Endothelial cell of umbilical vein (primary cell): ENCODE measurements around the gene ABHD5. TPM values are rescaled to one million over a fixed set of nuclear protein-coding genes. Genes with fewer than 3 reads are reported as not detected.

Experiments used
- Bru-seq: library from RNA; stranded (reverse); fragments of 400-500 nt; gene quantifications from one replicate; lab custom pipeline; 2021; lab: Mats Ljungman, UMichigan
- BruChase-seq, 2 experiments: library from RNA; stranded (reverse); fragments of 400-500 nt; gene quantifications; one replicate each; lab custom pipeline; 2021; lab: Mats Ljungman, UMichigan
- BruUV-seq: library from RNA; stranded (reverse); fragments of 400-500 nt; replicated peaks from 2 replicates; lab custom pipeline; 2021; lab: Mats Ljungman, UMichigan
- CTCF ChIA-PET: fragments of 300-600, 350-600 bp; sonication (Branson Sonifier 250); formaldehyde crosslinking; loops from one replicate; lab custom pipeline; 2021; ENCODE audit warnings: antibody characterized with exemption, inconsistent platforms; lab: Charles Lee
- POLR2A ChIA-PET: fragments of 300-600, 350-600 bp; sonication (Branson Sonifier 250); formaldehyde crosslinking; loops from one replicate; lab custom pipeline; 2021; ENCODE audit warnings: antibody characterized with exemption, inconsistent platforms; lab: Charles Lee
- DNase-seq: peaks from one replicate; pipeline ENCODE4 v3.0.0-alpha.2; 2011; ENCODE audit warnings: low read depth, low spot score
- FAIRE-seq: peaks from 2 replicates; lab custom pipeline; 2011; peaks lifted over from hg19 to GRCh38; lab: Jason Lieb, UNC
- H2AFZ ChIP-seq: 2 replicates; pipeline ENCODE4 v1.6.0; 2012; ENCODE audit warnings: low read depth, low read length, control low read depth, inconsistent platforms
- H3K27ac ChIP-seq: 2 replicates; pipeline ENCODE4 v1.5.1; 2011; ENCODE audit warnings: low read depth, mild to moderate bottlenecking, control low read depth, low read length, moderate library complexity; ENCODE audit not compliant: insufficient read depth
- H3K27me3 ChIP-seq, 2 experiments: 2 replicates each; pipeline versions ENCODE4 v1.6.0 to v1.6.1; 2011; ENCODE audit warnings: low read length in 2 of 2, mixed read lengths in 1 of 2; ENCODE audit not compliant: control insufficient read depth in 2 of 2, insufficient read depth in 2 of 2
- H3K36me3 ChIP-seq, 2 experiments: 2 replicates in 1 of 2; 3 replicates in 1 of 2; pipeline ENCODE4 v1.5.1; 2011; ENCODE audit warnings: low read length in 2 of 2, mild to moderate bottlenecking in 1 of 2, moderate library complexity in 1 of 2; ENCODE audit not compliant: control insufficient read depth in 2 of 2, insufficient read depth in 2 of 2; ENCODE audit errors: extremely low read depth in 1 of 2
- H3K4me1 ChIP-seq: 3 replicates; pipeline ENCODE4 v1.5.1; 2011; ENCODE audit warnings: mild to moderate bottlenecking, low read length; ENCODE audit not compliant: control insufficient read depth, insufficient read depth; ENCODE audit errors: extremely low read depth
- H3K4me2 ChIP-seq: 2 replicates; pipeline ENCODE4 v1.6.1; 2011; ENCODE audit warnings: low read length, control low read depth, mixed read lengths; ENCODE audit not compliant: insufficient read depth
- H3K4me3 ChIP-seq, 3 experiments: fragments of 200-600 bp in 1 of 3; sonication (generic), shearing (Covaris generic) in 1 of 3; replicated peaks in 1 of 3; 2 replicates each; pipeline ENCODE4 v1.5.1; 2011 to 2016; ENCODE audit warnings: control low read depth in 3 of 3, low read length in 3 of 3, mild to moderate bottlenecking in 2 of 3, inconsistent platforms in 1 of 3, low read depth in 1 of 3, moderate library complexity in 1 of 3; ENCODE audit not compliant: insufficient read depth in 1 of 3
- H3K79me2 ChIP-seq: 2 replicates; pipeline ENCODE4 v1.6.0; 2012; ENCODE audit warnings: low read length, inconsistent platforms; ENCODE audit not compliant: control insufficient read depth, insufficient read depth
- H3K9ac ChIP-seq: replicated peaks from 2 replicates; pipeline ENCODE3; 2011; ENCODE audit warnings: low read length, control low read depth; ENCODE audit not compliant: insufficient read depth; ENCODE audit errors: extremely low read depth
- H3K9me1 ChIP-seq: replicated peaks from 3 replicates; pipeline ENCODE4 v1.6.0; 2011; ENCODE audit warnings: mild to moderate bottlenecking, low read length; ENCODE audit not compliant: control insufficient read depth, insufficient read depth; ENCODE audit errors: extremely low read depth
- H3K9me3 ChIP-seq: replicated peaks from 2 replicates; pipeline ENCODE4 v1.5.1; 2012; ENCODE audit warnings: low read length, inconsistent platforms; ENCODE audit not compliant: control insufficient read depth, insufficient read depth
- H4K20me1 ChIP-seq: replicated peaks from 2 replicates; pipeline ENCODE3; 2011; ENCODE audit warnings: mild to moderate bottlenecking, low read length; ENCODE audit not compliant: control insufficient read depth, insufficient read depth; ENCODE audit errors: extremely low read depth
- CTCF ChIP-seq, 2 donors: IDR thresholded peaks; 1 replicate in 1 of 2; 2 replicates in 1 of 2; pipeline ENCODE4 v1.5.1; 2011; ENCODE audit warnings: low read length in 2 of 2, mild to moderate bottlenecking in 2 of 2, moderate library complexity in 2 of 2, control low read depth in 1 of 2, inconsistent platforms in 1 of 2, low read depth in 1 of 2; ENCODE audit not compliant: insufficient read depth in 1 of 2; ENCODE audit errors: extremely low read depth in 1 of 2
- EZH2 ChIP-seq: IDR thresholded peaks from 2 replicates; pipeline ENCODE4 v1.6.1; 2012; ENCODE audit warnings: borderline replicate concordance, low read depth, mild to moderate bottlenecking, moderate library complexity, low read length, inconsistent platforms; ENCODE audit not compliant: severe bottlenecking
- FOS ChIP-seq: IDR thresholded peaks from 2 replicates; pipeline ENCODE4 v1.6.1; 2011; ENCODE audit warnings: mild to moderate bottlenecking, low read length, moderate library complexity, borderline replicate concordance; ENCODE audit not compliant: insufficient read depth
- GATA2 ChIP-seq: IDR thresholded peaks from 2 replicates; pipeline ENCODE4 v1.7.0; 2011; ENCODE audit warnings: low read depth, mild to moderate bottlenecking, moderate library complexity, mixed read lengths, low read length; ENCODE audit not compliant: insufficient read length, insufficient read depth
- JUN ChIP-seq: IDR thresholded peaks from 2 replicates; pipeline ENCODE4 v1.6.1; 2011; ENCODE audit warnings: borderline replicate concordance, low read depth; ENCODE audit not compliant: insufficient read length, insufficient read depth
- MYC ChIP-seq: IDR thresholded peaks from one replicate; pipeline ENCODE4 v1.6.1; 2011; ENCODE audit warnings: mild to moderate bottlenecking, low read depth, low read length
- POLR2A ChIP-seq: IDR thresholded peaks from 2 replicates; pipeline ENCODE4 v1.6.1; 2012; ENCODE audit warnings: low read depth, mild to moderate bottlenecking, control low read depth, low read length
- POLR2AphosphoS5 ChIP-seq: IDR thresholded peaks from 2 replicates; pipeline ENCODE4 v1.6.1; 2012; ENCODE audit warnings: low read depth, mild to moderate bottlenecking, control low read depth, low read length, moderate library complexity; ENCODE audit not compliant: insufficient read depth
- dilution Hi-C: fragments of 300-500 bp; cut with MboI; formaldehyde crosslinking; loops from one replicate; pipeline ENCODE4 v1.15.0; 2019; ENCODE audit warnings: low sequenced_read_pairs; ENCODE audit not compliant: extremely low pct_ligation_motif_present
- intact Hi-C: fragments of 100-400 bp; cut with micrococcal nuclease; formaldehyde crosslinking; loops from one replicate; pipeline ENCODE4 v1.10.0; 2022
- long read RNA-seq: library from polyadenylated mRNA; stranded (forward); transcript quantifications from one replicate; pipeline ENCODE4 v2.0.0, GENCODE V29; 2021
- polyA minus RNA-seq, 3 experiments: library from RNA; depleted of rRNA, polyadenylated mRNA; stranded (reverse); fragments of >200 nt; gene quantifications; 1 replicate in 1 of 3; 2 replicates in 2 of 3; pipeline ENCODE4 v1.2.3, GENCODE V29; 2011
- polyA plus RNA-seq, 4 experiments: library from polyadenylated mRNA; depleted of rRNA in 3 of 4; stranded (reverse) in 3 of 4; unstranded in 1 of 4; fragments of >200 nt; gene quantifications; 2 replicates each; pipeline versions ENCODE4 v1.2.1 to v1.2.3, GENCODE V29; 2011 to 2012; ENCODE audit warnings: missing spikeins in 1 of 4
- total RNA-seq: library from RNA; stranded (reverse); gene quantifications from 2 replicates; pipeline ENCODE4 v1.2.3, GENCODE V29; 2021
- TF ChIP-seq, protein P1 (sequence below): IDR thresholded peaks from 2 replicates; pipeline ENCODE4 v1.6.1; 2011; ENCODE audit not compliant: insufficient read depth, insufficient read length

ABHD5 gene
- total RNA-seq = 17.1 and 21.2 TPM in 2 replicates
- polyA plus RNA-seq = 9.0 and 10.0 TPM in 2 replicates
- 14.4 and 15.0 TPM in 2 replicates for polyA plus RNA-seq (2011; cell fraction: cytosol; rRNA removed)
- polyA plus RNA-seq (2011; cell fraction: nucleus; rRNA removed) = 22.3 and 31.1 TPM in 2 replicates
- polyA plus RNA-seq (2012) = 16.1 and 29.3 TPM in 2 replicates
- 16.7 and 20.6 TPM in 2 replicates for polyA minus RNA-seq
- polyA minus RNA-seq (2011; cell fraction: cytosol; rRNA and poly(A)+ RNA removed) = 34.4 TPM
- 19.8 and 23.9 TPM in 2 replicates for polyA minus RNA-seq (2011; cell fraction: nucleus; rRNA and poly(A)+ RNA removed)
- Bru-seq, nascent RNA = percentile 72 among the genes with signal in this experiment
- percentile 72 among the genes with signal in this experiment for BruChase-seq, experiment 1, labeled RNA remaining after a 6-hour chase
- BruChase-seq, experiment 2, labeled RNA remaining after a 2-hour chase = percentile 73 among the genes with signal in this experiment
- long read RNA-seq, full-length matches to known transcripts = 31 of 36 reads
- long read RNA-seq, partial matches to known transcripts = 0 of 36 reads
- long read RNA-seq, other reads (novel, unspliced or antisense) = 5 of 36 reads

DNA sequence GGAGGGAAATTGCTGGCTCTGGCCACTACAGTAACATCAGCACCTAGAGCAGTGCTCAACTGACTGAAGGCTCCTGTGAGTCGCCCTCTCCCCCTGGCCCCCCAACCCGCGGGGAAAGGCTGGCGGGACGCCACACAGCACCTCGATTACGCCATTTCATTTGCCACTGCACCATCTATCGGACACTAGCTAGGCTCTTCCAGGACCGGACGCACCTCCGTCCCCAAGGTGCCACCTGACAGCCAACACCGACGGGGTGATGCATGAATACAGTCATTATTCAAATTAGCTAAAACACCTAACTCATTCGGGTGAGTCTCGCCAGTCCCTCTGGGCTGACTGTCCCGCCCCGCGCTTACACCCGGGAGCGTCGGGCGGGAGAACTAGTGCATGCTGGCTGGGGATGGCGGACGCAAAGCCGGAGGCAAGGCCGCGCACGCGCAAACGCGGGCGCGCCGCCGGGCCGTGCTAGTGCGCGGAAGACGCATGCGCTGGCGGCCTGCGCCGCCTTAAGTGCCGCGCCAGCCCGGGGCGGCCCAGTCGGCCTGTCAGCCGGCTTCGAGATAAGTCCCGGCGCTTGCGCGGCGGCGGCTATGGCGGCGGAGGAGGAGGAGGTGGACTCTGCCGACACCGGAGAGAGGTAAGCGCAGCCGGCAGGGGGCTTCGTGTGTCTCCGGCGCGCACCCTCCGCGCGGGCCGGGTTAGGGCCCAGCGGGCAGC is at the start of gene ABHD5:
Gene ABHD5 (plus strand): TSS at position 539 of the 720 bp plus-strand sequence. CDS start 55 bp downstream, at position 594.
- Histone ChIP-seq H2AFZ (peak within 1 kb of the TSS; percentile 96), H3K4me3 (peak within 1 kb of the TSS; percentile 62 to 88 (median 87)), H3K9ac (peak within 1 kb of the TSS; percentile 85), H3K9me1 (no peaks in the 10 kb centered on the region), H3K27ac (peak within 1 kb of the TSS; percentile 76), H3K27me3 (peaks cover 0 to 1% of the 10 kb centered on the region in 2 experiments), H3K79me2 (peaks cover 21% of the 10 kb centered on the region), H3K9me3 (no peaks in the 10 kb centered on the region), H3K4me2 (peak within 1 kb of the TSS; percentile 71), H3K4me1 (peaks cover 12% of the 10 kb centered on the region), H4K20me1 (peaks cover 6% of the 10 kb centered on the region), H3K36me3 (no peaks in the 10 kb centered on the region)
- intact Hi-C loops = loop anchor here (1.0 to 5.0 kb wide), 13 partner anchors 58 to 547 kb away; partner anchors contain the start of gene ANO10
- ChIA-PET POLR2A (interaction anchor here (0.7 to 1.0 kb wide), 3 partner anchors 13 to 68 kb away, joined by 3 read pairs; partner anchors contain the start of gene ANO10), CTCF (interaction anchor here (0.7 to 2.6 kb wide), 3 partner anchors 36 to 146 kb away, joined by 3 to 9 read pairs (median 4); no protein-coding TSS in a partner anchor)
- FAIRE-seq (peak; percentile 81), DNase-seq (peak; percentile 97)
- dilution Hi-C loops = no loop called here
- TF ChIP-seq CTCF (IDR thresholded peaks at IDR 0.05; ENCODE audit: extremely low read depth in 1 of 2, insufficient read depth in 1 of 2, low read depth in 1 of 2, low read length in 2 of 2) (peak; percentile 17 to 55), GATA2 (no peak), FOS (no peak), JUN (no peak), POLR2AphosphoS5 (peak; percentile 99), POLR2A (peak; percentile 100), MYC (no peak), EZH2 (no peak)
- TF ChIP-seq, protein P1, sequence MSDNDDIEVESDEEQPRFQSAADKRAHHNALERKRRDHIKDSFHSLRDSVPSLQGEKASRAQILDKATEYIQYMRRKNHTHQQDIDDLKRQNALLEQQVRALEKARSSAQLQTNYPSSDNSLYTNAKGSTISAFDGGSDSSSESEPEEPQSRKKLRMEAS = peak; percentile 80
- TSS peak; percentile 17 for BruUV-seq
